NCI-H1436 (cell line): ENCODE measurements around the gene UBE3B.

Experiments used
- DNase-seq: peaks from one replicate; lab custom pipeline; 2025; lab: John Stamatoyannopoulos, UW

UBE3B gene

DNA sequence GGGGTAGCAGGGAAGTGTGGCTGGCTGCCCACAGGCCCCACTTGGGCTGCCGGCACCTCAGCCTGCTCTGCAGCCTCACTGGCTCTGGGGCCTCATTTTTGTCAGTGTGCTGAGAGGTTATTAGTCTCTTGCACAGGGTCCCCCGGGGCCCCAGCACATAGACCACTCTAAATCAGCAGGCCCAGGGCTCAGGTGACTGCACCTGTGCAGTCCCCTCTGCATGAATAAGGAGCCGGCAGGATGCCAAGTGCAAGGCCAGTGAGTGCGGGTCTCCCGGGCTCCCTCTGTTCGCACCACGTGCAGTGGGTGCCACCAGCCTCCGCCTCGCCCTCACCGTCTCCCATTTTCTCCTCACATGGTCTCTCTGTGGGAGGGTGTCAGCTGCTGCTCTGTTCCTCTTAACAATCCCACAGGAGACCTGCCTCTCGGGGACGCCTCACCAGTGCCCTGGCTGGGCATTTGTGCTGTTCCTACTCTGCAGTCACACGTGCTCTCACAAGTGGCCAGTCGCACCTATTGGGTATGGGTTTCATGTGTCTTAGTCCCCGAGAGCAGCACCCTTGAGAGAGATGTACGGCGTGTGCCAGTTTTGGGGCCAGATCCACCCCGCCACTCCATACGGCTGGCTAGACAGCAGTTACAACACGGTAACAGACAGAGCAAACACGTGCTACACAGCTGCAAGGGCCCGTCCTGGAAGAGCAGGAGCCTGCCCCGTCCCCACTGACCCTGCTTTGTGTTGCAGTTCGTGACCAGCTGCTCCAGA is 55.5 kb downstream of the UBE3B start:
- peak; percentile 58 for DNase-seq

DNA sequence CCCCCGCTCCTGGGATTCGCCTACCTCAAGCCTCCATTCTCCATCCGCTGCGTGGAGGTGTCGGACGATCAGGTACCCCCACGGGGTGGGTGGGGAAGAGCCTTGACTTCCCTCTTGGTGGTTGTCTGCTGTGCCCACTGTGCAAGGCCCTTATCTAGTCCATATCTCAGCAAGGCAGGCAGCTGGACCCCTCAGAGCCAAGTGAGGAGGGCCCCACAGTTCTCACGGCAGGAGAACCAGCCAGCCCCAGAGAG is 56.0 kb downstream of the UBE3B start:
- DNase-seq = no peak

DNA sequence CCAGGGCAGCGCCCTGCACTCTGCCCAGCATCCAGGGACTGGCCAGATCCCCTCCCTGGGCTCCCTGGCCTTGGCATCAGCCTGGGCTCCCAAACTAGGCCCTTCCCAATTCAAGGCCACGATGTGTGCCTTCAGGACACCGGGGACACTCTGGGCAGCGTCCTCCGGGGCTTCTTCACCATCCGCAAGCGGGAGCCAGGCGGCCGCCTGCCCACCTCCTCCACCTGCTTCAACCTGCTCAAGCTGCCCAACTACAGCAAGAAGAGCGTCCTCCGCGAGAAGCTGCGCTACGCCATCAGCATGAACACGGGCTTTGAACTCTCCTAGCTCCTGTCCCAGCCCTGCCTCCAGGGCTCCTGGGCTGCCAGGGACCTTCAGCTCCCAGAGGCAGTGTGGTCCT is 57.0 kb downstream of the UBE3B start:
- no peak for DNase-seq

DNA sequence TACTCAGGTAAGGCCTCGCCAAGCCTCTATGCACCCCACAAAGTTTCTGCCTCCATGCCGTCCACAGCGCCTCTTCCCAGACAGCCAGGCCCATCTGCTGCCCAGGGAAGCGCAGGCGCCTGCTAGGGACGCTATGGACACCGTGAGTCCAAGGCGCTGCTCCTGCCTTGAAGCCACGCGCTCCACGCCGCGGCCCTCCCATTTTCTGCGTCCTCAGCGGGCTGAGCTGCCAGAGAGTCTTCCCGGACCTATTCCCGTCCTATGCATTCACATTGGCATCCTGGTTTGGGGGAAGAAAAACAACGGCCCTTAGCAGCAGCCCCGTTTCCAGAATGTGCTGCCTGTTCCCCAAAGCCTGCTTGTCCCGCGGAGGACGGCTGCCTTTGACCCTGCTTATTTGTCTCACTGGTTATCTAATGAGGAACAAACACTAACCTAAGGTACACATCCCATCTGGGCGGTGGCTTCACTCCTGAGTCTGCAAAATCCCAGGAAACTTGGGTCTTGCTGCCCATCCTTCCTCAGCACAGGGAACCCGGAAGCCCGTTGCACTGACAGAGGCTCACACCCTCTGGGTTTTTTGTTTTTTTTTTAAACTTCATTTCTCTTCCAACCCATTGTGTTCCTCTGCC is 57.9 kb downstream of the UBE3B start:
- no peak for DNase-seq

DNA sequence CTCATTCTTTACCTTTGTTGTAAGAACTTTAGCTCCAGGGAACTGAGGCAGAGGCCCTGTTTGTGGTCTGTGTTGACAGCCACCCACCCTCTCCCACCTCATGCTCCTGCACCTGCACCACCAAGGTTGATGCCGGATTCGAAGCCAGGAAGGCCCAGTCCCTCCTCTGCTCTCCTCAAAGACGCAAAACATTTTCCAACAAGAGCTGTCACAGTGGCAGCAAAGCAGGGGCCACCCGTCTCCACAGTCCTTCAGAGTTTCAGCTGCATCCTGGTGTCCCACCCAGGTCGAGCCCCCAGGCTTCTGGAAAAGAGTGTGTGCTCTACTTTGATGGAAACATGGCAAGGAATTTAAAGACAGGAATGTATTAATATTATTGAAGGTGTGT is 58.4 kb downstream of the UBE3B start:
- no peak for DNase-seq

DNA sequence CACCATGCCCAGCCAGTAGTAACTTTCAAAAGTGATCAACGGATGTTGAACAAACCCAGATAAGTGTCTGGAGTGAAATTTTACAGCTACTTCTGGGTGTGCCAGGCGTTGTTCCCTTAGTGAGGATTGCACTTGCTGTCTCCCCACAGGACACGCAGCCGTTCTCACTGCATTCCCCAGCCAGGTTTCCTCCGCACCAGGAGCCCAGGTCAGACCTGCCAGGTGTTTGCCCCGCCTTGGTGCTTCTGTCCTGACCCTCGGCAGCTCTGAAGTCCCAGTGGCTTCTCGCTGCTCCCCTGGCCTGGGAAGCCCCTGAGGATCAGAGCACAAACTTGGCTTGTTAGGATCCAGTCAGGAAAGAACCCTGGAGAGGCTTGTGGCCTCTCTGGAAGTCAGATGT is 59.7 kb downstream of the UBE3B start:
- DNase-seq = no peak

DNA sequence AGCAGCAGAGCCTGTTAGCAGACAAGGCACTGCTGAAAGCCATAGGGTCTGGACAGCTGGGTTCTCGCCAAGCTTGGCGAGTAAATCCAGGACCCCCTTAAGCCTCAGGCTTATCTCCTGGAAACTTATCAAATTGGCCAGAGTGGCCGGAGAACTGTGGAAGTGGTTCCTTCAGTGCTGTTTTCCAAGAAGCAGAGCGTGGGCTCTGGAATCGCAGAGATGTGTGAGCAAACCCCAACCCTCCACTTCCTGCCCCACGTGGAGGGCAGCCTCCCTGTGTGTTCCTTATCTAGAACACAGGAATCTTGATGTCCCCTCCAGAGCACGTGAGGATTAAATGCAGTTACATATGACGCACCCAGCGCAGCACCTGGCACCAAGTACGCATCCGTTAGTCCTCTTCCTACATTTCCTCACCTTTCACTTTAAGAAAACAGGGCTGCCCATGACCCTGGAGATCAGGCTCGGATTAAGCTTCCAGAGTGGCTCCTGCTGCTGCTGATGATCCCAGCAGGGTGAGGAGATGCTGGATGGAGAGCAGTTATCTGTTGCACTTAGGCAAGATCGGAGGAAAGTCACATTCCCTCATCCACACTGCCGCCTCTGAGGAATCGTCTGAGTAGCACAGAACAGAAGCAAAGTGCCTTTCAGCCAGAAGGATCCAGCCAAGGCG is 60.9 kb downstream of the UBE3B start:
- no peak for DNase-seq

DNA sequence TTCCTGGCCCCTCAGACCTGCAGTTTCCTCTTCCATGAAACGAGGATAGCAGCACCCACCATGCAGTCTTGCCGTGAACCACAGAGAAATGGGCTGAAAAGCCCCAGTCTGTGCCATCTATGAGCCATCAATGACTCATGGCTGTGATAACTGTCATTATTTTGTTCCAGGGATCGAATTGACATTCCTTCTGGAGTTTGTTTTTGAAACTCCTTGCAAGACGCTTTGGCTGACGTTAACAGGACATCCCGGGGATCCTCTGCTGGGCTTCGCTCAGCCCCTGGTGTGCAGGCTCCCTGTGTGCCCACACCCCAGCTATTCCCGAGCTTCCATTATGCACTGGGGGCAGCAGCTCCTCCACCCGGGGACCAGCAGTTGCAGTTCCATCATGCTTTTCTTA is 62.1 kb downstream of the UBE3B start:
- DNase-seq = no peak

DNA sequence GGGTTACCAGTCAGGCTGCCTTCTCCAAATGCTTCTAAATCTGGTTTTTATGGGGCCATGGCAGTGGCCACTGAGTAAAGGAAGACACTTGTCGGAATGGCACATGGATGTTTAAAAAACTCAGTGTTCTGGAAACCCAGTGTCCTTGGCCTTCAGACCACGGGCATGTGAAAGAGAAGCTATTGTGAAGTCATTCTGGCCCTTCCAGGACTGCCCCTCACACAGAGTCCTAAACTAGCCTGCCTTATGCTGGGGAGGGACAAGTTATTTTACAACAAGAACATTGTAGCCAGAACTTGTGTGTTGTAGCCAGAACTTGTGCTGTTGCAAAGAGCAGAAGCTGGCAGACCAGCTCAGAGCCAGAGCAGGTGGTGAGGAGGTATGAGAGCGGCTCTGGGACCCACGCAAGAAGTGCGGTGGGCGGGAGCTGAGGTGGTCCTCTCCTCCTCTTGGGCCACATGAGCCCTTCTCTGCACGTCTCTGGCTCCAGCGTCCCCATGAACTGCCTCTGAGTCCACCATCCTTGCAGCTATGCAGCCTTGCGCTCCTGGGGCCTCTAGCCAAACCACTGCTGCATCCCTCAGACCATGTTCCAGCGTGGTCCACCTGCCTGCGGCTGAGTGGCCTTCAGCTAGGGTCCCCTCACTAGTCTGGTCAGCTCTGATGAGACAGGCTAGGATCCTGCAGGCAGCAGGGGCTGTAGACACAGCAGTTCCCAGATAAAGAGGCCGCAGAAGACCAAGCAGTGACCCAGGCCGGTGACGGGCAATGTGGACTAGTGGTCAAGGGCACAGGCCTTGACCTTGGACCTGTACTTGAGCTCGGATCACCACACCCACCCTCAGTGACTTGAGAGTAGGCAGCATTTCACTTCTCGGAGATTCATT is 63.3 kb downstream of the UBE3B start:
- no peak for DNase-seq

DNA sequence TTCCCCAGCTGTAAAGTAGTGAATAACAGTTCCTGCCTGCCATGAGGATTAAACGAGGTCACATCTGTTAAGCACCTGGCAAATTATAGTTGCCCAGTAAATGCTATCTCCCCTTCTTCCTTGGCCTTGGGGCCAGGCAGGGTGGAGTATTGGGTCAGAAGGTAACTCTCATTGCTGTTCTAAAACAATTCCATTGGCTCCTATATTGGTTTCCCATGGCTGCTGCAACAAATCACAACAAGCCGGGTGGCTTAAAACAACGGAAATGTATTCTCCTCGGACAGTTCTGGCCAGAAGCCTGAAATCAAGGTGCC is 63.9 kb downstream of the UBE3B start:
- no peak for DNase-seq

DNA sequence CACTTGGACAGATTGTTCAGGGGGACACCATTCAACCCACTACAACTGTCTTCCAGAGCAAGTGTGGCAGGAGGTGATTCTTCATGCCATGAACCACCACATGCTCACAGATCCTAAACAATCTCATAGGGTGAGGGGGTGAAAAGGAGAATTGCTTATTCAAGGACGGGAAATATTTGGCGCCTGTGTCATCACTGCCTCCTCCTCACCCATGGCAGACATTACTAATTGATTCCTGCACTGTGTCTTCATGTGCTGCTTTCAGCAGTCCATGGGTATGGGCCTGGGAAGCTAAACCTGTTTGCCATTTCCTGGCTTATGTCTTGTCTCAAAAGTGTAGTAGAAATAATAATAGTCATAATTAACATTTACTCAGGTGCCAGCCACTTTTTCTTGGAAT is 64.6 kb downstream of the UBE3B start:
- no peak for DNase-seq

DNA sequence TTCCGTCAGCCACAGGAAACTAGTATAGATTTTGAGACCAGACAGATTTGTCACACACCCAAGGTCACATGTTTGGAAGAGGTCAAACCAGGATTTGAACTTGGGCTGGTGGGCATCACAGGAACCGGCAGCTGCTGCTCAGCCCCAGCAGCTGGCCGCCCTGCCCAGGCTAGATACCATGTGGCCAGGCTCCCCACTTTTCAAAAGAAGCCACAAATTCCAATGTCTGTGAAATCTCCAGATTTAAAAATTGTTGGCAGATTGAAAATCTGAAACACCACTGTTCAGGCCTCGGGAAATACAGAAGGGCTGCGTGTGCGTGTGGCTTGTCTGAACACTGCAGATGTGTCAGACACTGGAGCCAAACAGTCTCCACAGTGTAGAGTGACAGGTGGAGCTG is 65.4 kb downstream of the UBE3B start:
- no peak for DNase-seq

DNA sequence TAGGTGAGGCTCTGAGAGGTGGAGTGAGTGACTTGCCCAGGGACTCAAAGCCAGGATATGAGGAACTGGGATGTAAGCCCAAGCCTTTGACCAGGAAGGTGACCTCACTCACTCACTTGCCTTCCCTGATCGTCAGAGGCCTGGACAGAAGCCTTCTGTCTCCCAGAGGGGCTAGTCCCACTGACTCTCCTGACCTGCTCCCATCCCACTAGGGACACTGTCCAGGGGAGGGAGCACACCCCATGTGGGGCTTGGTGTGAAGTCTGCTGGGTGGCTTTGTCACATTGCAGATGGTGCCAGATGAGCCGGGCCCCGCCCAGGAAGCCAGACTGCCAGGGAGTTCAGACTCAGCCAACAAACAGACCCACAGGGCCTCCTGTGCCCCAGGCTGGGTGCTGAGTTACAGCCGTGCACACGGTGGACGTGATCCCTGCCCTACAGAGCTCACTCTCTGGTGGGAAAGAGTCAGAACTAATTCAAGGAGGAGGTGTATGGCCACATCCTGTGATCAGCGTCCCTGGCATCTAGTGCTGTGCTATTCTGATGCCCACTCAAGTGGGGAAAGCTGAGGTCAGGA is 67.6 kb downstream of the UBE3B start:
- no peak for DNase-seq

DNA sequence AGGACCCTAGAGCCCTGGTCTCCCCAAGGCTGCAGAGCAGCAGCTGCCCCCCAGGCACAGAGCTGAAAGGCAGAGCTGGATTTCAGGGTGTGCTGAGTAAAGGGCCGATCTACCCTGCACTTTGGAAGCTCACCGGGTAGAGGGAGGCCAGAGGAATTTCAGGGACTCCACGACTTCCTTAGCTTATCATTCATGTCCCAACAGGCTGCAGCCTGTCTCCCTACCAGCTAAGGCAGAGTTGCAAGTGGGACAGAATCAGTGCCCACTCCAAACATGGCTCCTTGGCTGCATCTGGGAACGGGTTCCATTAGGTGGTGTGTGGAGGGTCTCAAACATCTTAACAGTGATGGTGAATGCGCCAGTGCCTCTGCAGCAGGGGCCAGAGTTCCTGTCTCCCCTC is 68.4 kb downstream of the UBE3B start:
- no peak for DNase-seq

DNA sequence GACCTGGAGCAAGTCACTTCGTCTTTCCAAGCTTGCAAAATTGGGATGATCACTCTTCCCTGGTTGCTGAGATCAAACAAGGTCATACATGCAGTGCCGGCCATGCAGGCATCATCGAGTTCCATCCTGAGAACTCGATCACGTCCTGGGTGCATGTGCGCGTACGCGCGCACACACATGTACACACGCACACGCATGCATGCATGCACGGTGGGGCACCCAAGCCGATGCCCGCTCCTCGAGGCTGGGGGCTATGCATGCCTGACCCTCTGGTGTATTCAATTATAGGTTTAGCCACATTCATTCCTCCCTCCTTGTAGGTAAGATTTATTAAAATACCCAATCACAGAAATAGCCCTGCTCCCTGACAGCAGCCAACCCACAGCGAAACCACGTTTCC is 69.9 kb downstream of the UBE3B start:
- DNase-seq = no peak

DNA sequence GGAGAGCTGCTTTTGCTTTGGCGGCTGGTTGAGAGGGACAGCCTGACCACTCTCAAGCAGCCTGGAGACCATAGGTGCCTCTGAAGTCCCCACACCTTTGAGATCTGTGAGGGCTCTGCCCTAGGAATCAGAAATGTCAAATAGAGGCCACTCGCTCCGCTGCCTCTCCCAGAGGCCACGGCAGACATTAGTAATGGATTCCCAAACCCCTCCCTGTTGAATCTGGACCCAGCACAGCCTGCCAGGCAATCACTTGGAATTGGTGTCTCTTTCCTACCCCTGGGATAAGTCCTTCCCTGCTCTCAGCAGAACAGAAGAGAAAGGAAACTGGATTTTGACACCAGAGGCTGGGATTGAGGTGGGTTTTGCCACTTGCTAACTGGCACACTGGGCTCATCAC is 70.8 kb downstream of the UBE3B start:
- DNase-seq = no peak

DNA sequence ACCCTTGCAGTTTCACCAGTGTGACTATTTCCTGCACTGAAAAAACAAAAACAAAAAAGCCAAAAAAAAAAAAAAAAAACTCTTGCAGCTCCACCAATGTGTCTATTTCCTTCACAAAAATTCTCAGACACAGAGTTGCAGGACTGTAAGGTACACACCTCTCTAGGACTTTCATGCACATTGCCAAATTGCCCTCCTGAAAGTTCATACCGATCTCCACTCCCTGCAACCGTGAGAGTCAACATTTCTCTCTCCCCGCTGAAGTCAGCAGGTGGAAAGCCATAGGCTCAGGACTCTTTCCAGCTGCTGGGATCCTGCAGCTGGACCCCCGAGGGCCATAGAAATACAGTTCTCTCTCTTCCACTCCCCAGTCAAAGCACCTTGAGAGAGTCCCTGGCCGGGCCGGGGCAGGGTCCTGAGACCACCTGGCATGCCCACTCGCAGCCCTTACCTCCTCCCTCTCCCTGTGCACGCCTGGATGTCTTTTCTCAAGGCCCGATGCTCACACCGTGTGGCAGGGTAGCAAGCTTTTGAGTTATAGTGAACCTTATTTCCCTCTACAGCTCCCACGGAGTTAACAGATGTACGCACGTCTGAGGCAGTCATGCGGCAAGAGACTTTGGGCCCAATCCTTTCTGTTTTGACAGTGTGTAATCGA is 72.3 kb downstream of the UBE3B start:
- DNase-seq = no peak

DNA sequence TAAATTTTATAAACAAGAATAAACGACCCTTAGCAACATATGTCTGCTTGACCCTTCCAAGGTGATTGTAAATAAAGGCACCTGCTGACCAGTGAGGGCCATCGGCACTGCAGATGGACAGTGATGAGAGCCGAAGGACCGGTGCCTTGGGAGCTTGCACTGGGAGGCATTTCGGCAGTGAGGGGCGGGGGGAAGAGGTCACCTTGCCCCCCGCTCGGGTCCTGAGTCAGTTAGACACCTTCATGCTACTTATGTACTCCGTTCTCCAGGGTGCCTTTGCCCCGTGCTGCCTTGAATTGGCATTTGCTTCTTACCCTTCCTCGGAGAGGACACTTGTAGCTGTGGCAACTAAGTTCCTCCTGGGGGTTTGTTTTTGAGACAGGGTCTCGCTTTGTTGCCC is 72.8 kb downstream of the UBE3B start:
- no peak for DNase-seq

DNA sequence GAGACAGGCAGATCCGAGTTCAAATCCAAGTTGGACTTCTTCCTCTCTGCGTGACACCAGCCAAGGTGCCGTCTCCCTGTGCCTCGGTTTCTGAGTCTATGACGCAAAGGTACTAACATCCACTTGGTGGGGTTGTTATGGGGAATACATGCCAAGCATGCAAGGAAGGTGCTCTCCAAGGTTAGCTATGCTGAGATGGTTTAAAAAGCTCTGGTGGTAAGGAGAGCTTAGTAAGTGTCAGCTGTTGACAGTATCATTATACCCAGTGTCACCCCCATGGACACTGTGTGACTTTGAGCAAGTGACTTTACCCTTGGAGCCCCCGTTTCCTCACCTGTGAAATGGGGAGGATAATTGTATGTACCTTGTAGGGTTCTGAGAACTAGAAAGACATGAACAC is 73.7 kb downstream of the UBE3B start:
- DNase-seq = no peak

DNA sequence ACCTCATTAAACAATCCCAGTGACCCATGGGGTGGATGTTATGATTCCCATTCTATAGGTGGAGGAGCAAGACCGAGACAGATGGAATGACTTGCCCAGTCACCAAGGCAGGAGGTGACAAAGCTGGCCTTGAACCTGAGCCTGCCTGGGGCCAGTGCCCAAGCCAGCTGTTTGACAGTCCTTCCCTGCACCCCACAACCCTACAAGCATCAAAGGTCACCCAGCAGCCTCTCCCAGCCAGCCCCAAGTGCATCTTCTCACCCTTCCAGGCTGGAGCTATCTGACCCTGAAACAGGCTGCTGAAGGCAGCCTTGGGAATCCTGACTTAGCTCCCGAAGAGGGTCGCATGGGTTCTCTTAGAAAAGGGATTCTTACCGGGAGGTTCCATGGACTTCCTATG is 75.5 kb downstream of the UBE3B start:
- no peak for DNase-seq

DNA sequence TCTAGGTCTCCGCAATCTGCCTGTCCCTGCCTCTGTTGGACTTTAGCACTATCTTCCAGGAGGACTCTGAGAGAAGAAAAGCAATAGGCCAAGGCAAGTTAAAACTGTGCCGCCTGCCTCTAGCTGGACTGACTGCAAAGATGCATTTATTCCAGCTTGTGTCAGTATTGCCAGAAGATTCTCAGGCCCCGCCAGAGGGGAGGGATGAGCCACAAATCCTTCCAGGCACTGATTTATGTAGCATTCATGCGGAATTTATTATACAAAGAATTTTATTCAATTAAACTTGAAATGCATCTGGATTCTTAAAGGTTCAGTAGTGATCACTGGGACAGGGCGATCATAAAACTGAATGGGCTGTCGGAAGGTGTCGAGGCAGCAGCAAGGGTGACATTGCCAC is 76.0 kb downstream of the UBE3B start:
- DNase-seq = no peak

DNA sequence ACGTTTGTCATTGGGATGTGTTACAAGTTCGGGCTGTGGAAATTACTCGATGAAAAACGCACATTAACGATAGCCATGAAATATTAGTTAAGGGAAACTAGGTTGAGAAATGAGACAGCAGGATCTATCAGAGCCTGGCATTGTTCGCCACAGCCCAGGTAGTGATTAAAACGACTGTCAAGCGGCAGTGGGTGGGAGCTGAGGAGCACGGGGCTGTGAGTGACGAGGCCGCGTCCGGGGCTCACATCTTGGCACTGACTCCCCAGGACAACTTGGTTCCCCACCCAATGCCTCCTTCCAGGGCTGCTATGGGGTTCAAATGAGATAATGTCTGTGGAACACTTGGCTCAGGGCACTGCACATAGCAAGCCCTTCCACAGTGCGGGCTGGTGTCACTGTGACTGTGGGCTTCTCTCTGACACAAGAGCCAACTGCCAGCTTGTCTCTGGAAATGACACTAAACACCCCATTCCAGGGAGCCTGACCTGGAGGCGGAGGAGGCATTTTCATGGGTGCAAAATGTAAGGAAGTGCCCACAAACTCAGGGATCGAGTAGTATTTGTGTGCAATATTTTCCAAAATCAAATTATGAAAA is 76.6 kb downstream of the UBE3B start:
- no peak for DNase-seq
